IMR-90 (cell line): Measurements from ENCODE around the gene PTPRU. TPM values are rescaled to one million over a fixed set of nuclear protein-coding genes. Genes with fewer than 3 reads are reported as not detected.
A peak's percentile ranks its signal among the peaks of the same experiment; 100 is the strongest.

Experiments used
- ATAC-seq: fragments of 200-7000 bp; cut with Tn5 transposase; 2 replicates; pipeline ENCODE4 v1.9.1; 2020; ENCODE audit warnings: low read depth, mild to moderate bottlenecking, moderate library complexity
- BruUV-seq: library from RNA; stranded (reverse); fragments of 400-500 nt; replicated peaks from 2 replicates; lab custom pipeline; 2021; lab: Mats Ljungman, UMichigan
- CTCF ChIA-PET: fragments of 300-600 bp; formaldehyde crosslinking; extraction: SDS; loops from one replicate; lab custom pipeline; 2021; ENCODE audit warnings: antibody characterized with exemption; lab: Yijun Ruan, JAX
- POLR2A ChIA-PET: fragments of 300-600 bp; sonication (Branson Sonifier 250); formaldehyde crosslinking; loops from one replicate; lab custom pipeline; 2022; ENCODE audit warnings: antibody characterized with exemption; ENCODE audit not compliant: unreplicated experiment; lab: Charles Lee
- DNase-seq: peaks from one replicate; pipeline ENCODE4 v3.0.0; 2013
- H2AFZ ChIP-seq: replicated peaks from 2 replicates; pipeline ENCODE3; 2013; ENCODE audit warnings: low read length, mild to moderate bottlenecking; ENCODE audit not compliant: poor library complexity
- H2AK5ac ChIP-seq: 2 replicates; pipeline ENCODE4 v1.6.1; 2013; ENCODE audit warnings: low read depth, low read length, inconsistent platforms
- H2AK9ac ChIP-seq: replicated peaks from 2 replicates; pipeline ENCODE3; 2013; ENCODE audit warnings: mild to moderate bottlenecking, low read depth, low read length, moderate library complexity; ENCODE audit not compliant: poor library complexity
- H2BK120ac ChIP-seq: 2 replicates; pipeline ENCODE4 v1.6.1; 2013; ENCODE audit warnings: low read depth, low read length, inconsistent platforms
- H2BK15ac ChIP-seq: 3 replicates; pipeline ENCODE4 v1.6.1; 2013; ENCODE audit warnings: low read depth, low read length, inconsistent platforms
- H2BK20ac ChIP-seq: 2 replicates; pipeline ENCODE4 v1.6.1; 2013; ENCODE audit warnings: low read depth, mild to moderate bottlenecking, inconsistent platforms, low read length, moderate library complexity
- H2BK5ac ChIP-seq: 2 replicates; pipeline ENCODE4 v1.6.1; 2013; ENCODE audit warnings: mild to moderate bottlenecking, low read depth, low read length, inconsistent platforms; ENCODE audit not compliant: poor library complexity, severe bottlenecking
- H3K14ac ChIP-seq: replicated peaks from 2 replicates; pipeline ENCODE4 v1.6.1; 2013; ENCODE audit warnings: low read depth, low read length, inconsistent platforms
- H3K18ac ChIP-seq: 2 replicates; pipeline ENCODE4 v1.6.1; 2013; ENCODE audit warnings: low read depth, low read length, control low read depth
- H3K23ac ChIP-seq: 2 replicates; pipeline ENCODE4 v1.6.1; 2013; ENCODE audit warnings: low read depth, low read length, inconsistent platforms
- H3K27ac ChIP-seq: 2 replicates; pipeline ENCODE4 v1.5.1; 2013; ENCODE audit warnings: mild to moderate bottlenecking, control low read depth, low read length; ENCODE audit not compliant: insufficient read depth
- H3K27me3 ChIP-seq: 2 replicates; pipeline ENCODE4 v1.6.1; 2013; ENCODE audit warnings: low read length; ENCODE audit not compliant: control insufficient read depth, insufficient read depth
- H3K36me3 ChIP-seq: 2 replicates; pipeline ENCODE4 v1.6.1; 2013; ENCODE audit warnings: low read length, mixed read lengths; ENCODE audit not compliant: control insufficient read depth, insufficient read depth
- H3K4ac ChIP-seq: 2 replicates; pipeline ENCODE4 v1.6.1; 2013; ENCODE audit warnings: low read depth, low read length, inconsistent platforms
- H3K4me1 ChIP-seq: 2 replicates; pipeline ENCODE4 v1.6.1; 2013; ENCODE audit warnings: low read length, mixed read lengths; ENCODE audit not compliant: control insufficient read depth, insufficient read depth
- H3K4me2 ChIP-seq: 2 replicates; pipeline ENCODE4 v1.6.1; 2013; ENCODE audit warnings: low read depth, mild to moderate bottlenecking, control low read depth, low read length, moderate library complexity
- H3K4me3 ChIP-seq: 2 replicates; pipeline ENCODE4 v1.5.1; 2013; ENCODE audit warnings: low read depth, mild to moderate bottlenecking, control low read depth, low read length, moderate library complexity; ENCODE audit not compliant: insufficient read depth
- H3K56ac ChIP-seq: 2 replicates; pipeline ENCODE4 v1.6.1; 2013; ENCODE audit warnings: low read length, inconsistent platforms; ENCODE audit not compliant: insufficient read depth; ENCODE audit errors: extremely low read depth
- H3K79me1 ChIP-seq, 2 experiments: 2 replicates each; pipeline ENCODE4 v1.6.1; 2013; ENCODE audit warnings: low read length in 2 of 2, inconsistent platforms in 1 of 2, low read depth in 1 of 2
- H3K9ac ChIP-seq: 2 replicates; pipeline ENCODE4 v1.6.1; 2013; ENCODE audit warnings: low read depth, low read length, control low read depth
- H3K9me1 ChIP-seq: 2 replicates; pipeline ENCODE4 v1.6.1; 2013; ENCODE audit warnings: low read length, inconsistent platforms; ENCODE audit not compliant: insufficient read depth
- H3K9me3 ChIP-seq: 2 replicates; pipeline ENCODE4 v1.6.1; 2013; ENCODE audit warnings: low read length; ENCODE audit not compliant: control insufficient read depth, insufficient read depth
- H4K20me1 ChIP-seq: 2 replicates; pipeline ENCODE4 v1.6.1; 2013; ENCODE audit warnings: low read length, inconsistent platforms; ENCODE audit not compliant: insufficient read depth
- H4K5ac ChIP-seq: 2 replicates; pipeline ENCODE4 v1.6.1; 2013; ENCODE audit warnings: mild to moderate bottlenecking, low read depth, low read length, control low read depth
- H4K8ac ChIP-seq, 2 experiments: 2 replicates each; pipeline ENCODE4 v1.6.1; 2013; ENCODE audit warnings: low read depth in 2 of 2, low read length in 2 of 2, control low read depth in 1 of 2, inconsistent platforms in 1 of 2
- H4K91ac ChIP-seq: 2 replicates; pipeline ENCODE4 v1.6.1; 2013; ENCODE audit warnings: low read depth, low read length, inconsistent platforms; ENCODE audit not compliant: insufficient read depth
- BHLHE40 ChIP-seq: fragments of 150-350 bp; IDR thresholded peaks from 2 replicates; pipeline ENCODE4 v1.6.1; 2016; ENCODE audit warnings: mild to moderate bottlenecking, low read depth, low read length
- CEBPB ChIP-seq: IDR thresholded peaks from 2 replicates; pipeline ENCODE4 v1.6.1; 2012; ENCODE audit warnings: low read depth, low read length, improper control_type of control experiment
- CHD1 ChIP-seq: IDR thresholded peaks from 2 replicates; pipeline ENCODE4 v1.6.1; 2012; ENCODE audit warnings: low read depth, low read length, improper control_type of control experiment
- CTCF ChIP-seq: conservative IDR thresholded peaks from 2 replicates; pipeline ENCODE4 v1.5.1; 2012; ENCODE audit warnings: mild to moderate bottlenecking, low read depth, low read length, improper control_type of control experiment
- FOS ChIP-seq: fragments of 150-350 bp; IDR thresholded peaks from 2 replicates; pipeline ENCODE4 v1.6.1; 2016; ENCODE audit warnings: low read depth, low read length
- MAFK ChIP-seq: IDR thresholded peaks from 2 replicates; pipeline ENCODE4 v1.6.1; 2012; ENCODE audit warnings: low read depth, low read length, improper control_type of control experiment
- MXI1 ChIP-seq: IDR thresholded peaks from 2 replicates; pipeline ENCODE4 v1.6.1; 2012; ENCODE audit warnings: low read depth, mild to moderate bottlenecking, low read length, moderate library complexity, borderline replicate concordance
- NFE2L2 ChIP-seq: fragments of 150-350 bp; IDR thresholded peaks from 2 replicates; pipeline ENCODE4 v1.6.1; 2016; ENCODE audit warnings: low read depth, mild to moderate bottlenecking, low read length
- RCOR1 ChIP-seq: IDR thresholded peaks from 2 replicates; pipeline ENCODE4 v1.6.1; 2012; ENCODE audit warnings: mild to moderate bottlenecking, low read length, improper control_type of control experiment; ENCODE audit not compliant: insufficient replicate concordance
- RFX5 ChIP-seq: IDR thresholded peaks from 2 replicates; pipeline ENCODE4 v1.8.0; 2012; ENCODE audit warnings: low read depth, mild to moderate bottlenecking, low read length, moderate library complexity
- WGBS, 2 experiments: methylation state at CpG; one replicate each; pipeline versions ENCODE4 v1.1.5 to v1.1.7; 2013; ENCODE audit warnings: missing lambda C conversion rate in 2 of 2; ENCODE audit not compliant: insufficient read length in 1 of 2; ENCODE audit errors: extremely low coverage in 2 of 2; 5-methylcytosine and 5-hydroxymethylcytosine counted together
- dilution Hi-C: fragments of 300-500 bp; cut with HindIII; formaldehyde crosslinking; loops from one replicate; pipeline ENCODE4 v1.14.3; 2018; ENCODE audit warnings: low sequenced_read_pairs; ENCODE audit not compliant: unreplicated experiment
- in situ Hi-C: fragments of 300-500 bp; cut with MboI; formaldehyde crosslinking; loops from 3 replicates; pipeline ENCODE4 v1.14.3; 2019; ENCODE audit warnings: low sequenced_read_pairs, inconsistent platforms, mixed read lengths
- intact Hi-C: fragments of 100-400 bp; cut with micrococcal nuclease; formaldehyde crosslinking; loops from 2 replicates; pipeline ENCODE4 v1.10.0; 2022
- polyA plus RNA-seq, 3 experiments: library from polyadenylated mRNA; depleted of rRNA; stranded (reverse); fragments of >200 nt; gene quantifications; 2 replicates each; pipeline ENCODE4 v1.2.3, GENCODE V29; 2012; ENCODE audit warnings: low replicate concordance in 1 of 3
- total RNA-seq: library from RNA; depleted of rRNA; stranded (reverse); fragments of >200 nt; gene quantifications from 2 replicates; pipeline ENCODE4 v1.2.3, GENCODE V29; 2012
- TF ChIP-seq, protein P1 (sequence below): fragments of 150-350 bp; IDR thresholded peaks from 2 replicates; pipeline ENCODE4 v1.6.1; 2017; ENCODE audit warnings: mild to moderate bottlenecking, antibody characterized with exemption, low read length, low read depth

Gene PTPRU
- total and polyA plus RNA-seq, 2 of the 4 experiments (the other 2 are of a cell fraction): 7.0 to 10.7 TPM

- no peak for ATAC-seq
- Histone ChIP-seq H3K14ac (no peak overlapping the region), H3K9me1 (no peaks in the 10 kb centered on the region), H3K79me1 (no peaks in the 10 kb centered on the region), H3K9me3 (no peaks in the 10 kb centered on the region), H4K20me1 (no peaks in the 10 kb centered on the region), H3K56ac (no peak overlapping the region), H3K18ac (no peak overlapping the region), H3K36me3 (peaks cover 11% of the 10 kb centered on the region), H2BK120ac (no peak overlapping the region), H2AK5ac (no peak overlapping the region), H2BK15ac (no peak overlapping the region), H2AFZ (no peak overlapping the region), H2BK5ac (no peak overlapping the region), H3K4me3 (no peak overlapping the region), H3K27me3 (no peaks in the 10 kb centered on the region), H4K5ac (no peak overlapping the region), H3K4me1 (no peaks in the 10 kb centered on the region), H3K9ac (no peak overlapping the region), H2AK9ac (peak overlapping the region; percentile 40), H4K8ac (no peak overlapping the region), H3K23ac (no peak overlapping the region), H3K27ac (no peak overlapping the region), H3K4me2 (no peak overlapping the region), H4K91ac (no peak overlapping the region), H2BK20ac (no peak overlapping the region), H3K4ac (no peak overlapping the region)
- ChIA-PET POLR2A (no interaction called here), CTCF (interaction anchor here (0.6 kb wide), 2 partner anchors 141 to 163 kb away, joined by 3 to 5 read pairs; no protein-coding TSS in a partner anchor)
- no TSS peak for BruUV-seq
- dilution Hi-C loops: no loop called here
- TF ChIP-seq CTCF (no peak), NFE2L2 (no peak), CHD1 (no peak), RCOR1 (no peak), MXI1 (no peak), RFX5 (no peak), MAFK (no peak), CEBPB (no peak), FOS (no peak), BHLHE40 (no peak)
- TF ChIP-seq, protein P1, sequence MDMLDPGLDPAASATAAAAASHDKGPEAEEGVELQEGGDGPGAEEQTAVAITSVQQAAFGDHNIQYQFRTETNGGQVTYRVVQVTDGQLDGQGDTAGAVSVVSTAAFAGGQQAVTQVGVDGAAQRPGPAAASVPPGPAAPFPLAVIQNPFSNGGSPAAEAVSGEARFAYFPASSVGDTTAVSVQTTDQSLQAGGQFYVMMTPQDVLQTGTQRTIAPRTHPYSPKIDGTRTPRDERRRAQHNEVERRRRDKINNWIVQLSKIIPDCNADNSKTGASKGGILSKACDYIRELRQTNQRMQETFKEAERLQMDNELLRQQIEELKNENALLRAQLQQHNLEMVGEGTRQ: no peak
- 33% methylated on average over 1 of the region's 4 CpGs; no CpG with 5 or more reads in 1 of the 2 experiments for WGBS, 2 experiments
- DNase-seq: no peak
- in situ Hi-C loops: no loop called here
- intact Hi-C loops: no loop called here
These were observed 79.6 kb downstream of the PTPRU start for GRCh38 chr1:29315876-29316275.
